Measurements from ENCODE around the gene KLHL24. TPM values are rescaled to one million over a fixed set of nuclear protein-coding genes. Genes with fewer than 3 reads are reported as not detected.
A peak's percentile ranks its signal among the peaks of the same experiment; 100 is the strongest.
"Not testable (repeated sequence)": the region's sequence is repeated elsewhere in the genome, so short reads cannot be mapped to it uniquely, and the experiment has no call there.

KLHL24 gene
- total RNA-seq, 1 donor from 2014 or later = 105 TPM

DNA sequence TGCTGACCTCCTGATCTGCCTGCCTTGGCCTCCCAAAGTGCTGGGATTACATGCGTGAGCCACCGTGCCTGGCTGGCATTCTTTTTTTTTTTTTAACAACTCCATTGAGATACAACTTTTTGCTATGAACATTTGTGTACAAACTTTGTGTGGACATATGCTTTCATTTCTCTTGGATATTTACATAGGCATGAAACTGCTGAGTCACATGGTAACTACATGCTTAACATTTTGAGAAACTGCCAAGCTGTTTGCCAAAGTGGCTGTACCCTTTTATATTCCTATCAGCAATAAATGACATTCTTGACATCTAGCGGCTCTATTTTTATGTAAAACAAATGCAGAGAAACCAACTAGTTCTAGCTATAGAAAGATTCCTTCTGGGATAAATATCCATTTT, 53.5 kb downstream of the KLHL24 start:
- Mint-ChIP-seq H3K36me3 (ENCODE audit: unreplicated experiment) (peaks cover 2% of the 10 kb centered on the region), H3K4me1 (ENCODE audit: unreplicated experiment) (peaks cover 4% of the 10 kb centered on the region), H3K4me3 (ENCODE audit: unreplicated experiment) (no peak overlapping the region), H3K27ac (ENCODE audit: unreplicated experiment) (no peak overlapping the region), H3K27me3 (ENCODE audit: unreplicated experiment) (no peaks in the 10 kb centered on the region), H3K9me3 (ENCODE audit: unreplicated experiment) (no peaks in the 10 kb centered on the region)
- TF ChIP-seq CTCF (IDR thresholded peaks at IDR 0.05) = no peak
- DNase-seq (ENCODE audit: extremely low spot score, unreplicated experiment) = no peak

- H3K27me3 Mint-ChIP-seq (ENCODE audit: unreplicated experiment); H3K27ac Mint-ChIP-seq (ENCODE audit: unreplicated experiment); H3K4me3 Mint-ChIP-seq (ENCODE audit: unreplicated experiment); H3K4me1 Mint-ChIP-seq (ENCODE audit: unreplicated experiment); H3K9me3 Mint-ChIP-seq (ENCODE audit: unreplicated experiment); DNase-seq (ENCODE audit: extremely low spot score, unreplicated experiment); H3K36me3 Mint-ChIP-seq (ENCODE audit: unreplicated experiment): not testable (repeated sequence)
Observed at GRCh38 chr3:183689621-183690020, 54.2 kb downstream of the KLHL24 start.

- H3K9me3 Mint-ChIP-seq (ENCODE audit: unreplicated experiment) = no peaks in the 10 kb centered on the region
- H3K4me1 Mint-ChIP-seq (ENCODE audit: unreplicated experiment) = peaks cover 8% of the 10 kb centered on the region
- H3K27me3 Mint-ChIP-seq (ENCODE audit: unreplicated experiment) = no peaks in the 10 kb centered on the region
- no peak overlapping the region for H3K4me3 Mint-ChIP-seq (ENCODE audit: unreplicated experiment)
- H3K27ac Mint-ChIP-seq (ENCODE audit: unreplicated experiment) = no peak overlapping the region
- peak; percentile 57 for DNase-seq (ENCODE audit: extremely low spot score, unreplicated experiment)
- TF ChIP-seq CTCF (IDR thresholded peaks at IDR 0.05) = no peak
- H3K36me3 Mint-ChIP-seq (ENCODE audit: unreplicated experiment) = no peaks in the 10 kb centered on the region
Observed at GRCh38 chr3:183690402-183690995, 55.1 kb downstream of the KLHL24 start.

DNA sequence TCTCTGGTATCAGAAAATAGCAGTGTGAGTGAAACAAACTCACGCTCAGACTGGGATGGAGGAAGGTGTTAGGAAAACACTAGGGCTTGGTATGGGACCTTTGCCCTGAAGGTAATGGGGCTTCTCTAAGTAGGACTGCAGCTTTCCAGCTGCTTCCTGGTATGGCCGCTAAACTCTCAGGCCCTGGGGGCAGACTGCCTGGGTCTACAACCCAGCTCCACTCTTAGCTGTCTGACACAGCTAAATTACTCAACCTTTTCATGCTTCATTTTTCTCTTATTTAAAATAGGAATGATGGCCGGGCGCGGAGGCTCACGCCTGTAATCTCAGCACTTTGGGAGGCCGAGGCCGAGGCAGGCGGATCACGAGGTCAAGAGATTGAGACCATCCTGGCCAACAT, 57.0 kb downstream of the KLHL24 start:
- TF ChIP-seq CTCF (IDR thresholded peaks at IDR 0.05) = no peak
- H3K27me3 Mint-ChIP-seq (ENCODE audit: unreplicated experiment) = no peaks in the 10 kb centered on the region
- DNase-seq (ENCODE audit: extremely low spot score, unreplicated experiment) = peak; percentile 64
- H3K9me3 Mint-ChIP-seq (ENCODE audit: unreplicated experiment) = no peaks in the 10 kb centered on the region
- peaks cover 12% of the 10 kb centered on the region for H3K4me1 Mint-ChIP-seq (ENCODE audit: unreplicated experiment)
- H3K4me3 Mint-ChIP-seq (ENCODE audit: unreplicated experiment) = no peak overlapping the region
- no peak overlapping the region for H3K27ac Mint-ChIP-seq (ENCODE audit: unreplicated experiment)
- H3K36me3 Mint-ChIP-seq (ENCODE audit: unreplicated experiment) = no peaks in the 10 kb centered on the region

GRCh38 chr3:183695569-183696364, 60.3 kb downstream of the KLHL24 start:
- Mint-ChIP-seq H3K27me3 (ENCODE audit: unreplicated experiment) (no peaks in the 10 kb centered on the region), H3K27ac (ENCODE audit: unreplicated experiment) (no peak overlapping the region), H3K9me3 (ENCODE audit: unreplicated experiment) (no peaks in the 10 kb centered on the region), H3K36me3 (ENCODE audit: unreplicated experiment) (no peaks in the 10 kb centered on the region), H3K4me1 (ENCODE audit: unreplicated experiment) (peaks cover 28% of the 10 kb centered on the region), H3K4me3 (ENCODE audit: unreplicated experiment) (no peak overlapping the region)
- peak; percentile 63 for DNase-seq (ENCODE audit: extremely low spot score, unreplicated experiment)
- TF ChIP-seq CTCF (IDR thresholded peaks at IDR 0.05) = no peak
